H1 (cell line): ENCODE data around the gene KPNA6. TPM values are rescaled to one million over a fixed set of nuclear protein-coding genes. Genes with fewer than 3 reads are reported as not detected.

Experiments used
- JUND ChIP-seq: IDR thresholded peaks from 2 replicates; pipeline ENCODE4 v1.6.1; 2011; ENCODE audit warnings: mild to moderate bottlenecking, improper control_type of control experiment, low read length
- SIN3A ChIP-seq, 2 experiments: IDR thresholded peaks in 1 of 2; conservative IDR thresholded peaks in 1 of 2; 2 replicates each; pipeline ENCODE4 v1.6.1; 2011 to 2012; ENCODE audit warnings: low read length in 2 of 2, improper control_type of control experiment in 1 of 2, low read depth in 1 of 2, mild to moderate bottlenecking in 1 of 2
- polyA plus RNA-seq, 7 experiments: library from polyadenylated mRNA; depleted of rRNA in 3 of 7; stranded (reverse) in 5 of 7; unstranded in 2 of 7; fragments of >200 nt in 5 of 7; fragments of 200-250 nt in 2 of 7; gene quantifications; 1 replicate in 5 of 7; 2 replicates in 1 of 7; 4 replicates in 1 of 7; pipeline versions ENCODE4 v1.2.1 to v1.2.3, GENCODE V29; 2011 to 2013; ENCODE audit warnings: missing spikeins in 2 of 7, mixed read lengths in 2 of 7
- total RNA-seq: library from RNA; stranded (reverse); fragmentation: NEBNext Ultra II Directional; extraction: Animal tissue kit (Norgen Biotek cat#: 25700); gene quantifications from 2 replicates; pipeline ENCODE4 v1.2.1, GENCODE V29; 2021

KPNA6 gene
- total and polyA plus RNA-seq, 2 of the 8 experiments (the other 6 are each of a cell fraction or from before 2014, with no cell fraction given): 24.2 to 120 TPM

GRCh38 chr1:32159189-32159588, 51.3 kb downstream of the KPNA6 start (continued):
- TF ChIP-seq JUND (no peak), SIN3A (conservative IDR thresholded peaks at IDR 0.05 in 1 of 2, IDR thresholded peaks at IDR 0.05 in 1 of 2; ENCODE audit: low read depth in 1 of 2, low read length in 2 of 2) (no peak)
